ENCODE results near the gene LRRTM2. TPM values are rescaled to one million over a fixed set of nuclear protein-coding genes. Genes with fewer than 3 reads are reported as not detected.
A peak's percentile ranks its signal among the peaks of the same experiment; 100 is the strongest.
"Not testable (repeated sequence)": the region's sequence is repeated elsewhere in the genome, so short reads cannot be mapped to it uniquely, and the experiment has no call there.

The LRRTM2 gene, protein sequence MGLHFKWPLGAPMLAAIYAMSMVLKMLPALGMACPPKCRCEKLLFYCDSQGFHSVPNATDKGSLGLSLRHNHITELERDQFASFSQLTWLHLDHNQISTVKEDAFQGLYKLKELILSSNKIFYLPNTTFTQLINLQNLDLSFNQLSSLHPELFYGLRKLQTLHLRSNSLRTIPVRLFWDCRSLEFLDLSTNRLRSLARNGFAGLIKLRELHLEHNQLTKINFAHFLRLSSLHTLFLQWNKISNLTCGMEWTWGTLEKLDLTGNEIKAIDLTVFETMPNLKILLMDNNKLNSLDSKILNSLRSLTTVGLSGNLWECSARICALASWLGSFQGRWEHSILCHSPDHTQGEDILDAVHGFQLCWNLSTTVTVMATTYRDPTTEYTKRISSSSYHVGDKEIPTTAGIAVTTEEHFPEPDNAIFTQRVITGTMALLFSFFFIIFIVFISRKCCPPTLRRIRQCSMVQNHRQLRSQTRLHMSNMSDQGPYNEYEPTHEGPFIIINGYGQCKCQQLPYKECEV
- total RNA-seq = under 1 TPM; under 0.01 to 0.87 (median 0.31) TPM

DNA sequence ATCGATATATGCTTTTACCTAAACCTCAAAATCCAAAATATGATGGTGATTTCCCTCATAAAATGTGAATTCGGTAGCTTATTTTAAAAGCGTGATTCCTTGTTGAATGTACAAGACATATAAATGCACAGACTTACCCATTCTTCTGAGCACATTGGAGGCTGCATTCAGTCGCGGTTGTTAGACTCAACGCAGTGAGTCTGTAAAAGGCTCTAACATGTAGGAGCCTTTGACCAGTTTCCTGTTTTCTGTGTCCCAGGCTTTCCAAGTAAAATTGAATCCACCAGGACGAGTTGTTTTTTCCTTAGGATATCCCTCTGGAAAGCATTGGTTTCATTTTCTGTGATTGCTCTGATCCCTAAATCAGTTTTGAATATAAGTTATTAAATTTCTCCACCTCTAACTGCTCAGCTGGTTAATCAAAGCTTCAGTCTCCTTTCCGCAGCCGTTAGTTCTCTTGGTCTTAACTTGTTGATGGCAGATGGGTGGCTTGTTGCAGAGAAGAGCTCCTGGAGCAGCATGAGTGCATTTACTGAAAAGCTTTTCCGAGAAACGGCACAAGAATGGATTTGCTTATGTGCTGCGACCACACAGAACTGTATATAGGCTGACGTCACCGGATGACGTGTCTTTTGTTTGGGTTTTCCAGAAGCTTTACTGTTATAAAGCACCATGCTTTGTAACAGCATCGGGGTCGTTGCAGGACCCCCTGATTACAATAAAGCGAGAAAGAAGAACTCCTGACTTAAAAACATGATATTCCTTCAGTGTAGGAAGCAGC lies at the start of gene LRRTM2:
Gene LRRTM2 (minus strand): TSS at position 565 of the 781 bp plus-strand sequence. CDS start 424 bp downstream, at position 141.
- Histone ChIP-seq H3K4me1 (peaks cover 7 to 86% (median 24%) of the 10 kb centered on the region in 3 donors), H3K27ac (no peak within 1 kb of the TSS), H3K9me3 (no peaks in the 10 kb centered on the region), H3K27me3 (no peaks in the 10 kb centered on the region), H3K4me3 (peak within 1 kb of the TSS; percentile 1 to 14), H3K36me3 (no peaks in the 10 kb centered on the region)
- no peak for ATAC-seq
- 40 to 43% methylated on average over 11 to 18 of the region's 18 CpGs for WGBS, 2 donors (ENCODE audit: low coverage in 1 of 2)
- TF ChIP-seq POLR2A (IDR thresholded peaks at IDR 0.05) (no peak), EP300 (IDR thresholded peaks at IDR 0.05) (no peak), POLR2AphosphoS5 (IDR thresholded peaks at IDR 0.05) (no peak)
- TF ChIP-seq, protein P1, sequence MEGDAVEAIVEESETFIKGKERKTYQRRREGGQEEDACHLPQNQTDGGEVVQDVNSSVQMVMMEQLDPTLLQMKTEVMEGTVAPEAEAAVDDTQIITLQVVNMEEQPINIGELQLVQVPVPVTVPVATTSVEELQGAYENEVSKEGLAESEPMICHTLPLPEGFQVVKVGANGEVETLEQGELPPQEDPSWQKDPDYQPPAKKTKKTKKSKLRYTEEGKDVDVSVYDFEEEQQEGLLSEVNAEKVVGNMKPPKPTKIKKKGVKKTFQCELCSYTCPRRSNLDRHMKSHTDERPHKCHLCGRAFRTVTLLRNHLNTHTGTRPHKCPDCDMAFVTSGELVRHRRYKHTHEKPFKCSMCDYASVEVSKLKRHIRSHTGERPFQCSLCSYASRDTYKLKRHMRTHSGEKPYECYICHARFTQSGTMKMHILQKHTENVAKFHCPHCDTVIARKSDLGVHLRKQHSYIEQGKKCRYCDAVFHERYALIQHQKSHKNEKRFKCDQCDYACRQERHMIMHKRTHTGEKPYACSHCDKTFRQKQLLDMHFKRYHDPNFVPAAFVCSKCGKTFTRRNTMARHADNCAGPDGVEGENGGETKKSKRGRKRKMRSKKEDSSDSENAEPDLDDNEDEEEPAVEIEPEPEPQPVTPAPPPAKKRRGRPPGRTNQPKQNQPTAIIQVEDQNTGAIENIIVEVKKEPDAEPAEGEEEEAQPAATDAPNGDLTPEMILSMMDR (IDR thresholded peaks at IDR 0.05) = no peak

DNA sequence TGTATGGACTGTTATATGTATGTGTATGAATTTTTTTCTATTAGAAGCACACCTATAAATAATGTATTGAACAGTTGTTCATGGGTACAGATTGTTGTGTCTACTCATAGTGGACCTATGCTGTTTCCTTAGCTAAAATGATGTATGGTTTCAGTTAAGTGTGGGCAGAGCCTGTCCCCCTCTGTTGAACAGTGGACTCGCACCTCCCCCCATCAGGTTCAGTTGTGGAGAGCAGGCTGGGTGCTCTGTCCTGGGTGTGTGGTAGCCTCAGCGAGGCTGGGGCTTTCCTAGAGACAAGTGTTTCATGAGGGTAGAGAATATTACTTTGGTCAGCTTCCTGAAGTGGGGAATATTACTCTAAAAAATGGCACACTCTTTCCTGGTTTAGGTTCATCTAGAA lies 47.4 kb upstream of the LRRTM2 start:
- 100% methylated on average over 2 of the region's 2 CpGs; no CpG with 5 or more reads in 1 of the 2 donors for WGBS, 2 donors (ENCODE audit: low coverage in 1 of 2)
- Histone ChIP-seq H3K4me1 (peaks cover 0 to 33% (median 0%) of the 10 kb centered on the region in 3 donors), H3K36me3 (peaks cover 0 to 65% of the 10 kb centered on the region in 2 donors), H3K4me3 (no peak overlapping the region), H3K27ac (no peak overlapping the region), H3K9me3 (no peaks in the 10 kb centered on the region), H3K27me3 (no peaks in the 10 kb centered on the region)
- ATAC-seq = no peak
- TF ChIP-seq, protein P1 (IDR thresholded peaks at IDR 0.05) = no peak
- TF ChIP-seq POLR2AphosphoS5 (IDR thresholded peaks at IDR 0.05) (no peak), EP300 (IDR thresholded peaks at IDR 0.05) (no peak), POLR2A (IDR thresholded peaks at IDR 0.05) (no peak)

DNA sequence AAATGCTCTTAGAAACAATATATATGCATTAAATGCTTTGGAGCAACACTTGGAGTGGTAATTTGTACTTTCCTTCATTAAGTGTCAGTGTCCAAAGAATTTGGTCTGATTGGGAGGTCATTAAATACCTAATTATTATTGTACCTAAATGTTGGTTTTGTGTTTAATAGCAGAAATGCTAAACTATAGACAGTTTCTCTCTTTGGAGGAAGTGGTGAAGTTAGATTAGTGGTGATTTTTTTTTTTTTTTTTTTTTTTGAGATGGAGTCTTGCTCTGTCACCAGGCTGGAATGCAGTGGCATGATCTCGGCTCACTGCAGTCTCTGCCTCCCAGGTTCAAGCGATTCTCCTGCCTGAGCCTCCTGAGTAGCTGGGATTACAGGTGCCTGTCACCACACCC lies 46.2 kb upstream of the LRRTM2 start:
- H3K4me3 ChIP-seq, ATAC-seq, H3K27me3 ChIP-seq, H3K27ac ChIP-seq, H3K9me3 ChIP-seq: not testable (repeated sequence)
- 61% methylated on average over 2 of the region's 2 CpGs; no CpG with 5 or more reads in 1 of the 2 donors for WGBS, 2 donors (ENCODE audit: low coverage in 1 of 2)
- Histone ChIP-seq H3K36me3 (peaks cover 0 to 58% of the 10 kb centered on the region in 2 donors), H3K4me1 (peaks cover 0 to 22% (median 0%) of the 10 kb centered on the region in 3 donors)

DNA sequence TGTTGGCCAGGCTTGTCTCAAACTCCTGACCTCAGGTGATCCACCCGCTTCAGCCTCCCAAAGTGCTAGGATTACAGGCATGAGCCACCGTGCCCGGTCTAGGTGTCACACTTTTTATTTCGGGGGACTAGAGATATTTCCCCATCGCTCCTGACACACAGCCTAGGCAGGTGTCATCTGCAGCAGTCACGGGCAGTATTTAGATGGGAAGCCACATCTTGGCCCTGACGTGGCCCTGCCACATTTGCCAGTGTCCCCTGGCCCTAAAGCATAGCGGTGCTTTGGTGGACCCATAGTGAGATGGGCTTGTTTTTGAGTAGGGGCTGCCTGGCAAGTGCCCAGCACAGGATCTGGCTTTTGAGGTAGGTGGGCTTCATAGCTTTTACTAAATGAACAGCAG lies 45.0 kb upstream of the LRRTM2 start:
- Histone ChIP-seq H3K36me3 (peaks cover 0 to 53% of the 10 kb centered on the region in 2 donors), H3K9me3 (no peaks in the 10 kb centered on the region), H3K4me1 (peaks cover 0 to 21% (median 0%) of the 10 kb centered on the region in 3 donors), H3K27me3 (no peaks in the 10 kb centered on the region), H3K27ac (no peak overlapping the region), H3K4me3 (no peak overlapping the region)
- no peak for ATAC-seq
- WGBS, 2 donors (ENCODE audit: low coverage in 1 of 2) = 97 to 100% methylated on average over 4 to 6 of the region's 8 CpGs
- TF ChIP-seq EP300 (IDR thresholded peaks at IDR 0.05) = no peak
- no peak for TF ChIP-seq POLR2A (IDR thresholded peaks at IDR 0.05)
- TF ChIP-seq, protein P1 (IDR thresholded peaks at IDR 0.05) = no peak
- no peak for TF ChIP-seq POLR2AphosphoS5 (IDR thresholded peaks at IDR 0.05)

DNA sequence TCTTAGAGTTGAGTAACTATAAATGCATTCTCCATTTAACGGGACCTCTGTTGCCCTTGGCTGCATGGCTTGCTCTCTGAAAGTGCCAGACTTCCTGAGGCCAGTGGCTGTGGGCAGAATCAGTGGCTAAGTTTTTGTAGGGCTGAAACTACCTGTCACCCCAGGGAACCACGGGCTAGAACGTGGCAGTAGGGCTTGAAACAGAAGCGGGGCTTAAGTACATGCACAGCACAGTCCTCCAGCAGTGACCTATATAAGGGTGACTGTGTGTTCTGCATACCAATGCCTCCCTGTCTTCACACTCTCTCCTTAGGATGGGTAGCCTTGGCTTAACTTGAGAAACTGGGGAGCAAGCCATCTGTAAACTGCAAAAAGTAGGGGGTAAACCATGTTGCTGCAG lies 43.6 kb upstream of the LRRTM2 start:
- Histone ChIP-seq H3K4me3 (no peak overlapping the region), H3K36me3 (peaks cover 0 to 58% of the 10 kb centered on the region in 2 donors), H3K27ac (no peak overlapping the region), H3K9me3 (no peaks in the 10 kb centered on the region), H3K4me1 (peaks cover 0 to 19% (median 0%) of the 10 kb centered on the region in 3 donors), H3K27me3 (no peaks in the 10 kb centered on the region)
- 55 to 60% methylated on average over 3 to 4 of the region's 4 CpGs for WGBS, 2 donors (ENCODE audit: low coverage in 1 of 2)
- TF ChIP-seq EP300 (IDR thresholded peaks at IDR 0.05) = no peak
- TF ChIP-seq POLR2A (IDR thresholded peaks at IDR 0.05) = no peak
- TF ChIP-seq, protein P1 (IDR thresholded peaks at IDR 0.05) = no peak
- no peak for TF ChIP-seq POLR2AphosphoS5 (IDR thresholded peaks at IDR 0.05)
- no peak for ATAC-seq

Measured in gastroesophageal sphincter (tissue), 4 donors.